Parathyroid adenoma (tissue), 2 donors: Measurements from ENCODE around the gene RNASEH2A.

ENCODE experiments used
- H2AFZ ChIP-seq: fragments of 300-600 bp; sonication (generic); one replicate; pipeline ENCODE4 v1.7.0; 2017; ENCODE audit warnings: antibody characterized with exemption, mild to moderate bottlenecking
- H3K27ac ChIP-seq: fragments of 300-600 bp; sonication (generic); one replicate; pipeline ENCODE4 v1.7.0; 2017
- H3K27me3 ChIP-seq: fragments of 300-600 bp; sonication (generic); one replicate; pipeline ENCODE4 v1.7.0; 2017; ENCODE audit warnings: low read length; ENCODE audit not compliant: control insufficient read depth, insufficient read depth
- H3K36me3 ChIP-seq: fragments of 300-600 bp; sonication (generic); one replicate; pipeline ENCODE4 v1.7.0; 2017; ENCODE audit warnings: low read length; ENCODE audit not compliant: control insufficient read depth, insufficient read depth
- H3K4me1 ChIP-seq: fragments of 300-600 bp; sonication (generic); one replicate; pipeline ENCODE4 v1.7.0; 2017; ENCODE audit warnings: control low read depth
- H3K4me2 ChIP-seq: fragments of 300-600 bp; sonication (generic); one replicate; pipeline ENCODE4 v1.7.0; 2017; ENCODE audit warnings: low read length
- H3K4me3 ChIP-seq: fragments of 300-600 bp; sonication (generic); one replicate; pipeline ENCODE4 v1.7.0; 2017; ENCODE audit warnings: low read depth, low read length
- H3K79me2 ChIP-seq: fragments of 300-600 bp; sonication (generic); one replicate; pipeline ENCODE4 v1.7.0; 2017; ENCODE audit warnings: control low read depth
- H3K9ac ChIP-seq: fragments of 300-600 bp; sonication (generic); one replicate; pipeline ENCODE4 v1.7.0; 2017; ENCODE audit warnings: mild to moderate bottlenecking
- H3K9me3 ChIP-seq: fragments of 300-600 bp; sonication (generic); one replicate; pipeline ENCODE4 v1.7.0; 2017; ENCODE audit warnings: low read length; ENCODE audit not compliant: control insufficient read depth
- TF ChIP-seq, protein P1 (sequence below): fragments of 300-600 bp; sonication (generic); IDR thresholded peaks from one replicate; pipeline ENCODE4 v1.7.0; 2017; ENCODE audit warnings: antibody characterized with exemption, mild to moderate bottlenecking
- donor health status: primary hyperparathyroidism.

RNASEH2A gene

DNA sequence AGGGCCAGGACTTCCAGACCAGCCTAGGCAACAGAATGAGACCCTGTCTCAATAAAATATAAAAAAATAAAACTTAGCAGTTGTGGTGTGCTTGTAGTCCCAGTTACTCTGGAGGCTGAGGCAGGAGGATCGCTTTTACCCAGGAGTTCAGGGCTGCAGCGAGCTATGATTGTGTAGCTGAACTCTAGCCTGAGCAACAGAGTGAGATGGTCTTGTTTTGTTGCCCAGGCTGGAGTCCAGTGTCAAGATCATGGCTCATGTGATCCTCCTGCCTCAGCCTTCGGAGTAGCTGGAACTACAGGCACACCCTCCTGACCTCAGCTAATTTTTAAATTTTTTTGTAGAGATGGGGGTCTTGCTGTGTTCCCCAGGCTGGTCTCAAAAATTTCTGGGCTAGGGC lies 19.4 kb upstream of the RNASEH2A start:
- Histone ChIP-seq H3K4me2 (peak overlapping the region; percentile 8), H3K9me3 (no peaks in the 10 kb centered on the region), H3K79me2 (peaks cover 2% of the 10 kb centered on the region), H3K36me3 (no peaks in the 10 kb centered on the region), H3K27ac (peak overlapping the region; percentile 100), H3K9ac (no peak overlapping the region), H3K27me3 (no peaks in the 10 kb centered on the region), H3K4me3 (no peak overlapping the region), H3K4me1 (peaks cover 78% of the 10 kb centered on the region), H2AFZ (peak overlapping the region; percentile 35)
- TF ChIP-seq, protein P1, sequence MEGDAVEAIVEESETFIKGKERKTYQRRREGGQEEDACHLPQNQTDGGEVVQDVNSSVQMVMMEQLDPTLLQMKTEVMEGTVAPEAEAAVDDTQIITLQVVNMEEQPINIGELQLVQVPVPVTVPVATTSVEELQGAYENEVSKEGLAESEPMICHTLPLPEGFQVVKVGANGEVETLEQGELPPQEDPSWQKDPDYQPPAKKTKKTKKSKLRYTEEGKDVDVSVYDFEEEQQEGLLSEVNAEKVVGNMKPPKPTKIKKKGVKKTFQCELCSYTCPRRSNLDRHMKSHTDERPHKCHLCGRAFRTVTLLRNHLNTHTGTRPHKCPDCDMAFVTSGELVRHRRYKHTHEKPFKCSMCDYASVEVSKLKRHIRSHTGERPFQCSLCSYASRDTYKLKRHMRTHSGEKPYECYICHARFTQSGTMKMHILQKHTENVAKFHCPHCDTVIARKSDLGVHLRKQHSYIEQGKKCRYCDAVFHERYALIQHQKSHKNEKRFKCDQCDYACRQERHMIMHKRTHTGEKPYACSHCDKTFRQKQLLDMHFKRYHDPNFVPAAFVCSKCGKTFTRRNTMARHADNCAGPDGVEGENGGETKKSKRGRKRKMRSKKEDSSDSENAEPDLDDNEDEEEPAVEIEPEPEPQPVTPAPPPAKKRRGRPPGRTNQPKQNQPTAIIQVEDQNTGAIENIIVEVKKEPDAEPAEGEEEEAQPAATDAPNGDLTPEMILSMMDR, result no peak

DNA sequence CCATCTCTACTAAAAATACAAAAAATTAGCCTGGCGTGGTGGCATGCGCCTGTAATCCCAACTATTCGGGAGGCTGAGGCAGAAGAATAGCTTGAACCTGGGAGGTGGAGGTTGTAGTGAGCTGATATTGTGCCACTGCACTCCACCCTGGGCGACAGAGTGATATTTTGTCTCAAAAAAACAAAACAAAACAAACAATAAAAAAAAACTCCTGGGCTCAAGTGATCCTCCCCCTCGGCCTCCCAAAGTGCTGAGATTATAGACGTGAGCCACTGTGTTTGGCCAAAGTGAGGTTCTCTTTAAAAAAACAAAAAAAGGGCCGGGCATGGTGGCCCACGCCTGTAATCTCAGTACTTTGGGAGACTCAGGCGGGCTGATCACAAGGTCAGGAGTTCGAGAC lies 18.9 kb upstream of the RNASEH2A start:
- Histone ChIP-seq H3K9me3 (no peaks in the 10 kb centered on the region), H3K36me3 (no peaks in the 10 kb centered on the region), H2AFZ (no peak overlapping the region), H3K4me1 (peaks cover 74% of the 10 kb centered on the region), H3K27ac (peak overlapping the region; percentile 100), H3K4me3 (no peak overlapping the region), H3K27me3 (no peaks in the 10 kb centered on the region), H3K9ac (no peak overlapping the region), H3K79me2 (peaks cover 2% of the 10 kb centered on the region), H3K4me2 (no peak overlapping the region)
- TF ChIP-seq, protein P1, result no peak

DNA sequence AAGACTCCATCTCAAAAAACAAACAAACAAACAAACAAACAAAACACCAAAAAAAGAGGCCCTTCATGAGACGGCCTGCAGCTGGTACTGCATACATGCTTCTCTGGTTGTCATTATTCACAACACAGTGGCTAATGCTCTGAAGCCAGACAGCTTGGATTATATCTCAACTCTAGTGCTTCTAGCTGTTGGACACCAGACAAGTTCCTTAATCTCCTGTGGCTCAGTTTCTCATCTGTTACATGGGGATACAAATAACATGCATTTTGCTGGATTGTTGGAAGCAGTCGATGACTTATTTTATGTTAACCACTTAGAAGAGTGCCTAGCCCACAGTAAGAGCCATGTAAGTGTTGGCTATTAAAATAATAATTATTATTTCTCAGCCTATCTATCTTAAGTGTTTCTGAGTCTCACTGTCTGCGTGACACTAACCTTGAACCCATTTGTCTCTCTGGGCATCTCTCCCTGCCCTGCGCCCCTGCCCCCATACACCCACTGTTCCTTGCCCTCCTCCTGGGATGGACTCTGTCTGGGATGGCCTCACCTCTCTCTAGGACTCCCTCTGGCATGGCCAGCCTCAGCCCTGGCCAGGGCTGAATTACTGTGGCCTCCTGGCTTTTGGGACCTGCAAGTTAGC lies 18.2 kb upstream of the RNASEH2A start:
- Histone ChIP-seq H3K9me3 (no peaks in the 10 kb centered on the region), H3K27ac (peak overlapping the region; percentile 100), H3K27me3 (no peaks in the 10 kb centered on the region), H3K9ac (no peak overlapping the region), H2AFZ (peak overlapping the region; percentile 66), H3K4me1 (peaks cover 70% of the 10 kb centered on the region), H3K36me3 (no peaks in the 10 kb centered on the region), H3K4me3 (peak overlapping the region; percentile 63), H3K79me2 (peaks cover 5% of the 10 kb centered on the region), H3K4me2 (peak overlapping the region; percentile 87)
- TF ChIP-seq, protein P1, result no peak

DNA sequence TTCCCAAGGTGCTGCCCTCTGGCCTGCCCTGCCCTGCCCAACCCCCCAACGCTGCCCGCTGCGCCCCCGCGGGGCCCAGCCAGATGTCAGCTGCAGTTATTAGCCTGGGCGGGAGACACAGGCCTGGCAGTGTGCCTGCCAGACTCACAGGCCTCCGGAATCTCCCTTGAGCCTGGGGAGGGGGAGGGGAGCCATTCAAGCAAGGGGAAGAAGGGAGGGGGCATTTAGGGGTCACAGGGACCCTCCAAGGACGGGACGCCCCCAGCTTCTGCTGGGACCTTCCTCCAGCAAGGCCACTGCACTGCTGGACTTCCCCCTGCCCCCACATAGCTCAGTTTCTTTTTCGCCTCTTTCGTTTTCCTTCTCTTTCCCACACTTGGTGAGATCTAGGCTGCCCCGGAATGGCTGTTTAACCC lies 17.7 kb upstream of the RNASEH2A start:
- Histone ChIP-seq H3K4me1 (peaks cover 66% of the 10 kb centered on the region), H3K27ac (peak overlapping the region; percentile 100), H3K79me2 (peaks cover 5% of the 10 kb centered on the region), H3K27me3 (no peaks in the 10 kb centered on the region), H2AFZ (peak overlapping the region; percentile 66), H3K36me3 (no peaks in the 10 kb centered on the region), H3K4me2 (peak overlapping the region; percentile 87), H3K9ac (peak overlapping the region; percentile 41), H3K4me3 (peak overlapping the region; percentile 63), H3K9me3 (no peaks in the 10 kb centered on the region)
- TF ChIP-seq, protein P1, result peak; percentile 23
